LNCAP (cell line): ENCODE results near the gene TIFAB.

ENCODE experiments used
- CTCF ChIP-seq: fragments of 450-650 bp; IDR thresholded peaks from 2 replicates; pipeline ENCODE4 v1.5.1; 2017; ENCODE audit warnings: mild to moderate bottlenecking

TIFAB gene

DNA sequence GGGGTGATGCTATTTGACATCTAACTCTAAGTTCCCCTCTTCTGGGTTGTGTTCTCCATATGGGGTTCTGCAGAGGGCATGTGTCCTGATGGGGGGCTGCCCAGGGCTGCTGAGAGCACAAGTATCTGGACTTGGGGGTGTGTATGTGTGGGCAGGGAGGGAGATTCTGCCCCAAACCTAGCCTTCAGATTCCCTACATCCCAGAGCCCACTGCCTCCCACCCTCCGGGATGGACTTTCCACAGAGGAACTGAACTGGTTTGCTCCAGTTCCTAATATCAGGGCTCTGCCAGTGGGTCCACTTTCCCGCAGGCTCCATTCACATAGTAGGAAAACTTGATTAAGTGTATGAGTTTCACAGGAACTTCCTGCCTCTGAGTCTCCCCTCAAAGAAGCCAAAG, 16.4 kb upstream of the TIFAB start:
- TF ChIP-seq CTCF, result no peak

GRCh38 chr5:135467871-135468485, 15.8 kb upstream of the TIFAB start:
- TF ChIP-seq CTCF, result no peak

DNA sequence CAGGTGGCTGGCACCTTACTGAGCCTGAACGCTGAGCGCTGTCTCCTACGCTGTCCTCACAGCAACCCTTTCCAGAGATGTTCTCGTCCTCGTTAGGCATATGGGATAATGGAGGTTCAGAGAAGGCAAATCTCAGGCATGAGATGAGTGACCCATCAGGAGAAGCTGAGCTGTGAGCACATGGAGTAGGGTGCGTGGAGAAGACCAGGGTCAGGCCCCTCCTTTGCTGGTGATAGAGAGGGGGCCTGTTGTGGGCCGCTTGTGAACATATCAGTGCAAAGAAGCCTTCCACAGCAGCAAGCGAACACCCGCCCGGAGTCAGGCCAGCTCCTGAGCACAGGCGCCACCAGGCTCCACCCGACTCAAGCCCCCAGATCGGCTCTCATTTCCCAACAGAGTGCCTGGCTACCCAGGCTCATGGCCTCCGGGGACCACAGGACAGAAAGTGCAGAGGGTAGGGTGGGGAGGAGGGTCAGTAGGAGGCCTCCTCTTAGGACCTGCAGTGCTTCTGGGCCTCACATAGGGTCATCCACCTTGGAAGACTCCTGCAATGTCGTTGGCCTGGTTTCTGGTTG, 15.0 kb upstream of the TIFAB start:
- TF ChIP-seq CTCF, result no peak

GRCh38 chr5:135466178-135467050, 14.3 kb upstream of the TIFAB start:
- peak; percentile 88 for TF ChIP-seq CTCF

GRCh38 chr5:135465391-135466122, 13.4 kb upstream of the TIFAB start:
- no peak for TF ChIP-seq CTCF

GRCh38 chr5:135462304-135462703, 10.2 kb upstream of the TIFAB start:
- peak; percentile 68 for TF ChIP-seq CTCF

DNA sequence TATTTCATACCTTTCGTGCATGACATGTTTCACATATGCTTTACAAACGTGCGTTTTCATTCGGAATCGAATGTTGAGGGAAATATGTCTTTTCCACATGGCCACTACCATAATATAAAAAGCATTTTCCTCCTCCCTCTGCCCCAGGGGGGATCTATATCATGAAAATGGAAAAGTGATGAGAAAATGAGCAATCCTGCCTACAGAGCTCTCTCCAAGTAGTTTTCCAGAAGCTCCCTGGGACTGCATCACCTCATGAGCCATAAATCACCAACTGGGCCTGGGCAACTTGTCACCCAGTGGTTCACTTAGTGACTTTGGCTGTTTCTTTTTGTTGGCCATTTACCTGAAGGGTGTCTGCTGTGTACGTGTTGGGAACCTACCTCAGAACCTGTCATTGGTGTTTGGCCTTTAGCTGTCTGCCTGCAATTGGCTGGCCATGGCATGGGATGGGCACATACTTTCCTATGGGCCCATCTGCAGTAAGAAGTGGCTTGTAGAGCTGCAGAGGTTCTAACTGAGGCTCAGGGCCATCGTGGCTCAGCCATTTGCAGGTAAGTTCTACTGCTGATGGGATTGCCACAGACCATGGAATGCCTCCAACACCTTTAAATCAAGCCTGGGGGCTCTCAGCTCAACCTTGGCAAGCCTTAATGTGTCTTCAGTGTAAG, 9.5 kb upstream of the TIFAB start:
- TF ChIP-seq CTCF, result no peak
